Large intestine (tissue), 3 donors: ENCODE measurements around the gene CHMP5. TPM values are rescaled to one million over a fixed set of nuclear protein-coding genes. Genes with fewer than 3 reads are reported as not detected.

ENCODE experiments used
- DNase-seq, 2 donors: peaks; one replicate each; pipeline versions ENCODE4 v3.0.0 to v3.0.0-alpha.2; 2013
- H3K27ac ChIP-seq: one replicate; pipeline ENCODE4 v1.5.1; 2013; ENCODE audit warnings: low read length
- H3K27me3 ChIP-seq: 2 replicates; pipeline ENCODE4 v1.6.1; 2013; ENCODE audit warnings: low read length; ENCODE audit not compliant: control insufficient read depth, insufficient read depth
- H3K36me3 ChIP-seq: 2 replicates; pipeline ENCODE4 v1.6.1; 2013; ENCODE audit warnings: low read length; ENCODE audit not compliant: control insufficient read depth, insufficient read depth
- H3K4me1 ChIP-seq: one replicate; pipeline ENCODE4 v1.6.1; 2013; ENCODE audit warnings: low read length; ENCODE audit not compliant: control insufficient read depth, insufficient read depth
- H3K4me3 ChIP-seq: one replicate; pipeline ENCODE4 v1.5.1; 2013; ENCODE audit warnings: low read length
- H3K9me3 ChIP-seq: one replicate; pipeline ENCODE4 v1.6.1; 2013; ENCODE audit warnings: mild to moderate bottlenecking, low read depth, low read length, moderate library complexity; ENCODE audit not compliant: control insufficient read depth
- WGBS: methylation state at CpG from one replicate; pipeline ENCODE4 v1.1.5; 2013; ENCODE audit warnings: low lambda C conversion rate; ENCODE audit not compliant: insufficient coverage; 5-methylcytosine and 5-hydroxymethylcytosine counted together
- polyA plus RNA-seq: library from polyadenylated mRNA; unstranded; fragments of 120-200 nt; gene quantifications from one replicate; pipeline ENCODE4 v1.2.1, GENCODE V29; 2013

CHMP5 gene
- polyA plus RNA-seq, 1 donor, result 82.0 TPM

DNA sequence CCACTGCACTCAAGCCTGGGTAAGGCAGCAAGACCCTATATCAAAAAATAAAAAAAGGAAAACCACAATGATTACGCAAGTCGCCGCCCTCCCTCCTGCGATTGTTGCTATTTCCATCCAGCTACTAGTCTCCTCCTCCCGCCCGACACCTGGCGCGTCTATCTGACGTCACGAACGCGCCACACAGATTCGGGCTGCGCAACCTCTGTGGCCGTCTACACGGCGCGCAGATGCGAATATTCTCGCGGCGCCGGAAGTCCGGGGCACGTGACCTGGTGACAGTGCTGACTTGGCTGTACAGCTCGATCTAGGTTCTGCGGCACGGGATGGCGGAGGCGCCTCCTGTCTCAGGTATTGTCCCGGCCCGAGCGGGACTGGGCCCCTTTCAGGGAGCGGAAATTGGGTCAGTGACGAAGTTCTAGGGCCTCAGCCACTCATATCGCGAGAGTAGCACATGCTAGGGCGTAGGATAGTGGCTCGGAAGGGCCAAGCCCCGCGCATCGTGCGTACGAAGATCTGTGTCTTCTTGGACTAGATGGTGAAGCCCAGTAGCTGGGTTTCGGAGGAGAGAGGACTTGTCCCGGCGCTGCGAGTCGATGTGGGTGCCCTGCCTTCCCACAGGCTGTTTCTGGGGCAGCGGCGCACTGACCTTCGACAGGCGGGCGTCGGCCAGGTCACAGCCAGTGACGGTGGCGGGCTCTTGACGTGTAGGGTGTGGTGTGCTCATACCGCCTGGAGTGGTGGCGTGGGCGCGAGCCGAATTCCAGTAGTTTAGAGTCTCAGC lies 25.6 kb downstream of the CHMP5 start, which contains the start of gene NFX1:
Gene NFX1, plus strand, starts transcription at position 270 of the 784 bp plus-strand sequence. Its CDS starts 57 bp downstream, at position 327.
- peak; percentile 99 to 100 for DNase-seq
- Histone ChIP-seq H3K36me3 (peaks cover 20% of the 10 kb centered on the region), H3K9me3 (no peaks in the 10 kb centered on the region), H3K27me3 (no peaks in the 10 kb centered on the region), H3K4me1 (peaks cover 48% of the 10 kb centered on the region), H3K27ac (peak within 1 kb of the TSS; percentile 93), H3K4me3 (peak within 1 kb of the TSS; percentile 80)
- WGBS, result no CpG with 5 or more reads among the region's 63 CpGs

GRCh38 chr9:33291031-33291397 lies 26.2 kb downstream of the CHMP5 start:
- no peaks in the 10 kb centered on the region for H3K27me3 ChIP-seq
- H3K9me3 ChIP-seq, result no peaks in the 10 kb centered on the region
- WGBS, result no CpG with 5 or more reads among the region's 7 CpGs
- peak overlapping the region; percentile 93 for H3K27ac ChIP-seq
- H3K4me1 ChIP-seq, result peaks cover 48% of the 10 kb centered on the region
- H3K36me3 ChIP-seq, result peaks cover 21% of the 10 kb centered on the region
- peak overlapping the region; percentile 80 for H3K4me3 ChIP-seq
- no peak for DNase-seq

DNA sequence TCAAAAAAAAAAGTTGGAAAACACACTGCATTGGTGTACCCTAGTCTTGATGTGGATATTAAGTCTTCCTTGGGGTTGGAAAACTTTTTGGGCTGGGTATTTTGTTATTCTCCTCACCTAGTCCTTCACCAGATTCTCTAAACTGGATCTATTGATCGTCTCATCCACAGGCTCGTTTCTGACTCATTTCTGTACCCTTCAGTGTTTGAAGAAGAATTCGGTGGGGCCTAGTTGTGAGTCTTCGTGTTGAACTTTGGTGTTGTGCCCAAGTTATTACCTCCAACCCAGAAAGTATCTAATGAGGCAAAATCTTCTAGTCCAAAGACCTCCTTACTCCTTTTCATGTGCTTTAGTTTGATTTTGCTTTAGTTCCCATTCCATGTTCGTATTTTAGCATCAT lies 27.1 kb downstream of the CHMP5 start:
- Histone ChIP-seq H3K36me3 (peaks cover 27% of the 10 kb centered on the region), H3K9me3 (no peaks in the 10 kb centered on the region), H3K27me3 (no peaks in the 10 kb centered on the region), H3K27ac (no peak overlapping the region), H3K4me1 (peaks cover 54% of the 10 kb centered on the region), H3K4me3 (no peak overlapping the region)
- no peak for DNase-seq
- WGBS, result 83% methylated on average over 1 of the region's 5 CpGs

- Histone ChIP-seq H3K27ac (peak overlapping the region; percentile 79), H3K27me3 (no peaks in the 10 kb centered on the region)
Observed at GRCh38 chr9:33293782-33294181, 28.9 kb downstream of the CHMP5 start.

DNA sequence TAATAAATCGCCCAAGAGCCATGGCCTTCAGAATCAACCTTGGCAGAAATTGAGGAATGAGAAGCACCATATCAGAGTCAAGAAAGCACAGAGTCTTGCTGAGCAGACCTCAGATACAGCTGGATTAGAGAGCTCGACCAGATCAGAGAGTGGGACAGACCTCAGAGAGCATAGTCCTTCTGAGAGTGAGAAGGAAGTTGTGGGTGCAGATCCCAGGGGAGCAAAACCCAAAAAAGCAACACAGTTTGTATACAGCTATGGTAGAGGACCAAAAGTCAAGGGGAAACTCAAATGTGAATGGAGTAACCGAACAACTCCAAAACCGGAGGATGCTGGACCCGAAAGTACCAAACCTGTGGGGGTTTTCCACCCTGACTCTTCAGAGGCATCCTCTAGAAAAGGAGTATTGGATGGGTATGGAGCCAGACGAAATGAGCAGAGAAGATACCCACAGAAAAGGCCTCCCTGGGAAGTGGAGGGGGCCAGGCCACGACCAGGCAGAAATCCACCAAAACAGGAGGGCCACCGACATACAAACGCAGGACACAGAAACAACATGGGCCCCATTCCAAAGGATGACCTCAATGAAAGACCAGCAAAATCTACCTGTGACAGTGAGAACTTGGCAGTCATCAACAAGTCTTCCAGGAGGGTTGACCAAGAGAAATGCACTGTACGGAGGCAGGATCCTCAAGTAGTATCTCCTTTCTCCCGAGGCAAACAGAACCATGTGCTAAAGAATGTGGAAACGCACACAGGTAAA lies 30.0 kb downstream of the CHMP5 start:
- H3K4me3 ChIP-seq, result no peak overlapping the region
- H3K27ac ChIP-seq, result peak overlapping the region; percentile 79
- no peaks in the 10 kb centered on the region for H3K27me3 ChIP-seq
- WGBS, result 100% methylated on average over 1 of the region's 12 CpGs
- H3K9me3 ChIP-seq, result no peaks in the 10 kb centered on the region
- H3K4me1 ChIP-seq, result peaks cover 74% of the 10 kb centered on the region
- H3K36me3 ChIP-seq, result peaks cover 47% of the 10 kb centered on the region
- DNase-seq, result no peak

More at GRCh38 chr9:33293782-33294181, 28.9 kb downstream of the CHMP5 start:
- DNase-seq, result peak; percentile 60 to 86
- WGBS, result 57% methylated on average over 1 of the region's 2 CpGs
- Histone ChIP-seq H3K4me3 (no peak overlapping the region), H3K9me3 (no peaks in the 10 kb centered on the region), H3K36me3 (peaks cover 40% of the 10 kb centered on the region), H3K4me1 (peaks cover 69% of the 10 kb centered on the region)

- no peak overlapping the region for H3K27ac ChIP-seq
- H3K27me3 ChIP-seq, result no peaks in the 10 kb centered on the region
- peaks cover 50% of the 10 kb centered on the region for H3K36me3 ChIP-seq
- WGBS, result no CpG with 5 or more reads among the region's 2 CpGs
- H3K9me3 ChIP-seq, result no peaks in the 10 kb centered on the region
- no peak for DNase-seq
- H3K4me3 ChIP-seq, result no peak overlapping the region
- peaks cover 76% of the 10 kb centered on the region for H3K4me1 ChIP-seq
Observed at GRCh38 chr9:33295571-33295970, 30.7 kb downstream of the CHMP5 start.

DNA sequence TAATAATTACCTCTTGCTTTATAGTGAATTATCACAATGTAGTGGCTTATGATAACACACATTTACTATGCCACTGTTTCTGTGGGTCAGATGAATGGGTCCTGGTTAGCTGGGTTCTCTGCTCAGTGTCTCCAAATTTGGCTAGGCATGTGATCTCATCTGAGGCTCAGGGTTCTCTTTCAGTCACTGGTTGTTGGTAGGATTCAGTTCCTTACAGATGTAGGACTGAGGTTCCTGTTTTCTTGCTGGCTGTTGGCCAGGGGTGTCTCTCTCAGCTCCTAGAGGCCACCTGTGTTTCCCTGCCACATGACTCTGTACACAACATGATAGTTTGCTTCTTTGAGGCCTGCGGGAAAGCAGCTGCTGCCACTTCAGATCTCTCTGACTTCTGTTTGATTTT lies 32.6 kb downstream of the CHMP5 start:
- Histone ChIP-seq H3K36me3 (peaks cover 55% of the 10 kb centered on the region), H3K4me1 (peaks cover 61% of the 10 kb centered on the region), H3K27ac (peak overlapping the region; percentile 75), H3K9me3 (no peaks in the 10 kb centered on the region), H3K27me3 (no peaks in the 10 kb centered on the region), H3K4me3 (no peak overlapping the region)
- DNase-seq, result peak; percentile 63 to 90
- no CpG with 5 or more reads among the region's 1 CpG for WGBS

DNA sequence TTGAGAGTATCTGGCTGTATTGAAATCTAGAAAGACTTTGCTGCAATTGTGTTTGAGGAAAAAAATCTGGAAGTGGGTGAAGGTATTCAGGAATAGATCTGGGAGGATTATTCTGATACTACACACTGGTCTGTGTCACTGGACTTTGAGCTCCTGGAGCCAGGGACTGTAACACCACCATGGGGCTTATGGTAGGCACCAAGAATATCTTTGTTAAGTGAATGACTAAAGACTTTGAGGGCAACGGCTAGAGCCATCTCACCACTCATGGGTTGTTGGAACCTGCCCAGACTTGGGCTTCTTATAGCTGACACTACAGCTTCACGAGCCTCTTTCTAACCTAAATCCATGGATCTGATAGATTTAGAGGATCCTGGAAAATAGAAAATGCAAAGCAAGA lies 35.7 kb downstream of the CHMP5 start:
- Histone ChIP-seq H3K27ac (no peak overlapping the region), H3K9me3 (no peaks in the 10 kb centered on the region), H3K4me3 (no peak overlapping the region), H3K4me1 (peaks cover 36% of the 10 kb centered on the region), H3K27me3 (no peaks in the 10 kb centered on the region), H3K36me3 (peaks cover 70% of the 10 kb centered on the region)
- WGBS, result no CpG with 5 or more reads among the region's 2 CpGs
- DNase-seq, result peak in 1 of 2 donors; percentile 40

DNA sequence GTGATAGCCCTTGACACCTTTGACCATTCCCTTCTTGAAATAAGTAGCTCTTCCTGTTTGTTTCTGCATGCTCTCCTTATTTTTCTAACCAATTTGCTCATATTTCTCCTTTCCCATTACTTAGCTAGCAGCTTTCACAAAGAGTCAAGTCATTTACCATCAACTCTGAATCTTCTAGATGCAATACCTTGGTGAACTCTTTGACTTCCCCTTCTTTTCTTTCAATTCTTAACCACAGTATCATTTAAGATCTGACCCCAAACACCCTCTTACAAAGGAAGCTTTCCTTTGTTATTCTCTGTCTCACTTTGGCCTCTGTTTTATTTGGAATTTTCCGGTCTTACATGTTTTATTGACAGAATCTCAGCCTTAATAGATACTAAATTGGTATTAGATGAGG lies 39.5 kb downstream of the CHMP5 start:
- Histone ChIP-seq H3K9me3 (no peaks in the 10 kb centered on the region), H3K4me1 (peaks cover 5% of the 10 kb centered on the region), H3K36me3 (peaks cover 82% of the 10 kb centered on the region), H3K27me3 (no peaks in the 10 kb centered on the region), H3K4me3 (no peak overlapping the region), H3K27ac (no peak overlapping the region)
- DNase-seq, result no peak
- 100% methylated on average over 1 of the region's 1 CpG for WGBS

- H3K4me1 ChIP-seq, result no peaks in the 10 kb centered on the region
- H3K4me3 ChIP-seq, result no peak overlapping the region
- no peaks in the 10 kb centered on the region for H3K9me3 ChIP-seq
- H3K36me3 ChIP-seq, result peaks cover 83% of the 10 kb centered on the region
- no peak overlapping the region for H3K27ac ChIP-seq
- H3K27me3 ChIP-seq, result no peaks in the 10 kb centered on the region
- 100% methylated on average over 2 of the region's 3 CpGs for WGBS
- no peak for DNase-seq
Observed at GRCh38 chr9:33306037-33306436, 41.2 kb downstream of the CHMP5 start.
